GM12878 (cell line): ENCODE results near the gene COX19. TPM values are rescaled to one million over a fixed set of nuclear protein-coding genes. Genes with fewer than 3 reads are reported as not detected.

Experiments used
- ATAC-seq: fragments of 200-7000 bp; cut with Tn5 transposase; 3 replicates; pipeline ENCODE4 v1.9.1; 2020; ENCODE audit warnings: mild to moderate bottlenecking, moderate library complexity
- BruUV-seq: library from RNA; stranded (reverse); fragments of 400-500 nt; replicated peaks from 2 replicates; lab custom pipeline; 2021; lab: Mats Ljungman, UMichigan
- CTCF ChIA-PET: fragments of 300-600 bp; sonication (Branson Sonifier 250); formaldehyde crosslinking; extraction: SDS; loops from one replicate; lab custom pipeline; 2021; ENCODE audit warnings: inconsistent platforms; lab: Yijun Ruan, JAX
- POLR2A ChIA-PET: fragments of 350-600 bp; formaldehyde crosslinking; extraction: SDS; loops from one replicate; lab custom pipeline; 2021; ENCODE audit warnings: inconsistent platforms; lab: Charles Lee
- RAD21 ChIA-PET: fragments of 300-600 bp; sonication (Branson Sonifier 250); formaldehyde crosslinking; loops from one replicate; lab custom pipeline; 2023; ENCODE audit warnings: antibody characterized with exemption; ENCODE audit not compliant: unreplicated experiment; lab: Charles Lee
- SMC1A ChIA-PET: fragments of 300-600 bp; sonication (Branson Sonifier 250); formaldehyde crosslinking; loops from one replicate; lab custom pipeline; 2023; ENCODE audit not compliant: unreplicated experiment, uncharacterized antibody; lab: Charles Lee
- DNase-seq: peaks from one replicate; pipeline ENCODE4 v3.0.0-alpha.2; 2011; ENCODE audit warnings: low read depth, low spot score
- FAIRE-seq: peaks from 3 replicates; lab custom pipeline; 2011; peaks lifted over from hg19 to GRCh38; lab: Jason Lieb, UNC
- H2AFZ ChIP-seq: 2 replicates; pipeline ENCODE4 v1.6.0; 2011; ENCODE audit warnings: low read depth, low read length, control low read depth; ENCODE audit not compliant: control insufficient read depth
- H3K27ac ChIP-seq: 2 replicates; pipeline ENCODE4 v1.5.1; 2011; ENCODE audit warnings: control low read depth; ENCODE audit not compliant: control insufficient read depth, insufficient read depth
- H3K27me3 ChIP-seq, 2 experiments: replicated peaks in 1 of 2; 2 replicates each; pipeline versions ENCODE4 v1.6.0 to v1.6.1; 2011; ENCODE audit warnings: low read length in 1 of 2; ENCODE audit not compliant: control insufficient read depth in 2 of 2, insufficient read depth in 2 of 2
- H3K36me3 ChIP-seq, 2 experiments: 2 replicates each; pipeline ENCODE4 v1.5.1; 2011; ENCODE audit warnings: low read length in 1 of 2; ENCODE audit not compliant: control insufficient read depth in 2 of 2, insufficient read depth in 2 of 2
- H3K4me1 ChIP-seq: 2 replicates; pipeline ENCODE4 v1.6.1; 2011; ENCODE audit warnings: mild to moderate bottlenecking, low read length, moderate library complexity, mixed read lengths; ENCODE audit not compliant: control insufficient read depth, insufficient read depth
- H3K4me2 ChIP-seq: 2 replicates; pipeline ENCODE4 v1.6.0; 2011; ENCODE audit warnings: control low read depth; ENCODE audit not compliant: control insufficient read depth, insufficient read depth
- H3K4me3 ChIP-seq: fragments of 200-600 bp; sonication (generic); 2 replicates; pipeline ENCODE4 v1.5.1; 2016
- H3K79me2 ChIP-seq: 2 replicates; pipeline ENCODE4 v1.6.0; 2011; ENCODE audit warnings: low read length; ENCODE audit not compliant: control insufficient read depth, insufficient read depth
- H3K9ac ChIP-seq: 2 replicates; pipeline ENCODE4 v1.8.0; 2011; ENCODE audit warnings: low read length, control low read depth, mixed read lengths; ENCODE audit not compliant: control insufficient read depth, insufficient read depth
- H3K9me3 ChIP-seq: replicated peaks from 3 replicates; pipeline ENCODE4 v1.5.1; 2011; ENCODE audit warnings: mild to moderate bottlenecking, low read length; ENCODE audit not compliant: control insufficient read depth, insufficient read depth
- H4K20me1 ChIP-seq: 2 replicates; pipeline ENCODE4 v1.6.0; 2011; ENCODE audit not compliant: control insufficient read depth, insufficient read depth
- BACH1 ChIP-seq: fragments of 450-650 bp; IDR thresholded peaks from 2 replicates; pipeline ENCODE4 v1.6.1; 2017; ENCODE audit warnings: mild to moderate bottlenecking, borderline replicate concordance
- TBL1XR1 ChIP-seq: IDR thresholded peaks from 2 replicates; pipeline ENCODE4 v1.6.1; 2012; ENCODE audit warnings: low read depth, low read length, improper control_type of control experiment
- ZNF217 ChIP-seq: fragments of 450-650 bp; IDR thresholded peaks from 2 replicates; pipeline ENCODE4 v1.6.1; 2017; ENCODE audit warnings: antibody characterized with exemption, mild to moderate bottlenecking
- WGBS: methylation state at CpG from one replicate; pipeline ENCODE4 v1.1.6; 2016; ENCODE audit warnings: low lambda C conversion rate; ENCODE audit not compliant: insufficient replicate concordance, insufficient coverage; ENCODE audit errors: missing lambda C conversion rate; 5-methylcytosine and 5-hydroxymethylcytosine counted together
- in situ Hi-C: fragments of 300-500 bp; cut with MboI; formaldehyde crosslinking; loops from 9 replicates; pipeline ENCODE4 v1.14.3; 2018; ENCODE audit warnings: mixed read lengths
- intact Hi-C: fragments of 100-400 bp; cut with micrococcal nuclease; formaldehyde crosslinking; loops from one replicate; pipeline ENCODE4 v1.14.2; 2022; ENCODE audit not compliant: unreplicated experiment
- polyA plus RNA-seq, 11 experiments: library from polyadenylated mRNA; depleted of rRNA in 4 of 11; unstranded in 6 of 11; stranded (reverse) in 5 of 11; fragments of >200 nt; fragmentation: Nextera tagmentation in 4 of 11; fragmentation: Illumina TruSeq in 1 of 11; extraction: Ambion mirVana in 4 of 11; extraction: Trizol in 1 of 11; gene quantifications; 1 replicate in 1 of 11; 2 replicates in 10 of 11; pipeline versions ENCODE4 v1.2.1 to v1.2.3, GENCODE V29; 2011 to 2016; ENCODE audit warnings: inconsistent platforms in 2 of 11, missing spikeins in 2 of 11, low read depth in 1 of 11
- total RNA-seq, 4 experiments: library from RNA; depleted of rRNA in 3 of 4; stranded (reverse); fragments of >200 nt in 3 of 4; fragmentation: Illumina TruSeq in 1 of 4; extraction: Trizol in 1 of 4; gene quantifications; 2 replicates each; pipeline versions ENCODE4 v1.2.1 to v1.2.3, GENCODE V29; 2013 to 2021
- TF ChIP-seq, protein P1 (sequence below): IDR thresholded peaks from 2 replicates; pipeline ENCODE4 v1.6.1; 2012; ENCODE audit warnings: mild to moderate bottlenecking, low read depth, low read length
- TF ChIP-seq, protein P2 (sequence below): fragments of 450-650 bp; IDR thresholded peaks from 2 replicates; pipeline ENCODE4 v1.6.1; 2018; ENCODE audit warnings: mild to moderate bottlenecking, low read depth, moderate library complexity; ENCODE audit not compliant: partially characterized antibody
- TF ChIP-seq, protein P3 (sequence below): fragments of 450-650 bp; IDR thresholded peaks from 2 replicates; pipeline ENCODE4 v1.6.1; 2018; ENCODE audit warnings: borderline replicate concordance, mild to moderate bottlenecking; ENCODE audit not compliant: partially characterized antibody

The COX19 gene
- total and polyA plus RNA-seq, 10 of the 15 experiments (the other 5 are each of a cell fraction or from before 2014, with no cell fraction given) = 3.7 to 17.9 (median 10.8) TPM

DNA sequence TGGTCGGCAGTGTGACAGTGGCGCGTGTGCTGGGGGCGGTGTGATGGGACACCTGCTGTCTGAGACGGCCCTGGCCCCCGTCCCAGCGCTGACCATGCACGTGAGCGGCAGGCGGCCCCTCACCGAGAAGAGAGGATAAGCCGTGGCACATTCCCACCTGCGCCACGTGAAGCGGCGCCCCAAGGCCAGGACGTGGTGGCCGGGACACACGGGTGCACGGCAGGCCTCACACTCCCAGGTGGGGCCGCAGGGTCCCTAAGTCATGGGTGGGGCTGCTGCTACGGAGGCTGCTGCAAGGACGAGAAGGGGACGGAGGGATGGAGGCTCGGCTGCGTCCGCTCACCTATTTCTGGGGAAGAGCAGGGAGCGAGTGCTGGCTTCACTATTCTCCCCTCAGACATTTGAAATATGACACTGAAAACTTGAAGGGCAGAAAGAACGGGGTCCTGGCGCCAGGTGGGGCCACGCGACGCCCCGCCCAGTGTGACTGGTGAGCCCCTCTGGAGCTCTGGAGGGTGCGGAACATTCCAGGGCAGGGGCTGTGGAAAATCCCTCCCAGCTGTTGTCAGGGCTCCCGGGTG, 15.1 kb upstream of the COX19 start:
- H3K9ac ChIP-seq = no peak overlapping the region
- H3K4me3 ChIP-seq = no peak overlapping the region
- no peaks in the 10 kb centered on the region for H3K9me3 ChIP-seq
- no peak overlapping the region for H2AFZ ChIP-seq
- ChIA-PET CTCF (interaction anchor here (5.9 to 9.3 kb wide), 2 partner anchors 75 to 185 kb away, joined by 115 to 280 read pairs; no protein-coding TSS in a partner anchor), POLR2A (no interaction called here), RAD21 (interaction anchor here (1.0 to 4.7 kb wide), 2 partner anchors 76 to 186 kb away, joined by 3 to 42 read pairs; no protein-coding TSS in a partner anchor), SMC1A (interaction anchor here (6.2 kb wide), 1 partner anchor 75 kb away, joined by 121 read pairs; no protein-coding TSS in a partner anchor)
- intact Hi-C loops = loop anchor here (5.0 kb wide), 1 partner anchor 97 kb away; the partner anchor contains the start of gene GPER1
- no peaks in the 10 kb centered on the region for H3K36me3 ChIP-seq
- WGBS = 82% methylated on average over 34 of the region's 36 CpGs
- ATAC-seq (no peak), FAIRE-seq (no peak), DNase-seq (no peak)
- in situ Hi-C loops = loop anchor here (5.0 kb wide), 1 partner anchor 187 kb away; no protein-coding TSS in a partner anchor
- H4K20me1 ChIP-seq = no peaks in the 10 kb centered on the region
- H3K27ac ChIP-seq = no peak overlapping the region
- H3K27me3 ChIP-seq = no peaks in the 10 kb centered on the region; a peak in 1 of 4 replicates
- peaks cover 6% of the 10 kb centered on the region for H3K4me1 ChIP-seq
- TF ChIP-seq, protein P1, sequence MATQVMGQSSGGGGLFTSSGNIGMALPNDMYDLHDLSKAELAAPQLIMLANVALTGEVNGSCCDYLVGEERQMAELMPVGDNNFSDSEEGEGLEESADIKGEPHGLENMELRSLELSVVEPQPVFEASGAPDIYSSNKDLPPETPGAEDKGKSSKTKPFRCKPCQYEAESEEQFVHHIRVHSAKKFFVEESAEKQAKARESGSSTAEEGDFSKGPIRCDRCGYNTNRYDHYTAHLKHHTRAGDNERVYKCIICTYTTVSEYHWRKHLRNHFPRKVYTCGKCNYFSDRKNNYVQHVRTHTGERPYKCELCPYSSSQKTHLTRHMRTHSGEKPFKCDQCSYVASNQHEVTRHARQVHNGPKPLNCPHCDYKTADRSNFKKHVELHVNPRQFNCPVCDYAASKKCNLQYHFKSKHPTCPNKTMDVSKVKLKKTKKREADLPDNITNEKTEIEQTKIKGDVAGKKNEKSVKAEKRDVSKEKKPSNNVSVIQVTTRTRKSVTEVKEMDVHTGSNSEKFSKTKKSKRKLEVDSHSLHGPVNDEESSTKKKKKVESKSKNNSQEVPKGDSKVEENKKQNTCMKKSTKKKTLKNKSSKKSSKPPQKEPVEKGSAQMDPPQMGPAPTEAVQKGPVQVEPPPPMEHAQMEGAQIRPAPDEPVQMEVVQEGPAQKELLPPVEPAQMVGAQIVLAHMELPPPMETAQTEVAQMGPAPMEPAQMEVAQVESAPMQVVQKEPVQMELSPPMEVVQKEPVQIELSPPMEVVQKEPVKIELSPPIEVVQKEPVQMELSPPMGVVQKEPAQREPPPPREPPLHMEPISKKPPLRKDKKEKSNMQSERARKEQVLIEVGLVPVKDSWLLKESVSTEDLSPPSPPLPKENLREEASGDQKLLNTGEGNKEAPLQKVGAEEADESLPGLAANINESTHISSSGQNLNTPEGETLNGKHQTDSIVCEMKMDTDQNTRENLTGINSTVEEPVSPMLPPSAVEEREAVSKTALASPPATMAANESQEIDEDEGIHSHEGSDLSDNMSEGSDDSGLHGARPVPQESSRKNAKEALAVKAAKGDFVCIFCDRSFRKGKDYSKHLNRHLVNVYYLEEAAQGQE = no peak
- TF ChIP-seq, protein P2, sequence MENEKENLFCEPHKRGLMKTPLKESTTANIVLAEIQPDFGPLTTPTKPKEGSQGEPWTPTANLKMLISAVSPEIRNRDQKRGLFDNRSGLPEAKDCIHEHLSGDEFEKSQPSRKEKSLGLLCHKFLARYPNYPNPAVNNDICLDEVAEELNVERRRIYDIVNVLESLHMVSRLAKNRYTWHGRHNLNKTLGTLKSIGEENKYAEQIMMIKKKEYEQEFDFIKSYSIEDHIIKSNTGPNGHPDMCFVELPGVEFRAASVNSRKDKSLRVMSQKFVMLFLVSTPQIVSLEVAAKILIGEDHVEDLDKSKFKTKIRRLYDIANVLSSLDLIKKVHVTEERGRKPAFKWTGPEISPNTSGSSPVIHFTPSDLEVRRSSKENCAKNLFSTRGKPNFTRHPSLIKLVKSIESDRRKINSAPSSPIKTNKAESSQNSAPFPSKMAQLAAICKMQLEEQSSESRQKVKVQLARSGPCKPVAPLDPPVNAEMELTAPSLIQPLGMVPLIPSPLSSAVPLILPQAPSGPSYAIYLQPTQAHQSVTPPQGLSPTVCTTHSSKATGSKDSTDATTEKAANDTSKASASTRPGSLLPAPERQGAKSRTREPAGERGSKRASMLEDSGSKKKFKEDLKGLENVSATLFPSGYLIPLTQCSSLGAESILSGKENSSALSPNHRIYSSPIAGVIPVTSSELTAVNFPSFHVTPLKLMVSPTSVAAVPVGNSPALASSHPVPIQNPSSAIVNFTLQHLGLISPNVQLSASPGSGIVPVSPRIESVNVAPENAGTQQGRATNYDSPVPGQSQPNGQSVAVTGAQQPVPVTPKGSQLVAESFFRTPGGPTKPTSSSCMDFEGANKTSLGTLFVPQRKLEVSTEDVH = no peak
- TF ChIP-seq BACH1 = no peak
- TF ChIP-seq, protein P3, sequence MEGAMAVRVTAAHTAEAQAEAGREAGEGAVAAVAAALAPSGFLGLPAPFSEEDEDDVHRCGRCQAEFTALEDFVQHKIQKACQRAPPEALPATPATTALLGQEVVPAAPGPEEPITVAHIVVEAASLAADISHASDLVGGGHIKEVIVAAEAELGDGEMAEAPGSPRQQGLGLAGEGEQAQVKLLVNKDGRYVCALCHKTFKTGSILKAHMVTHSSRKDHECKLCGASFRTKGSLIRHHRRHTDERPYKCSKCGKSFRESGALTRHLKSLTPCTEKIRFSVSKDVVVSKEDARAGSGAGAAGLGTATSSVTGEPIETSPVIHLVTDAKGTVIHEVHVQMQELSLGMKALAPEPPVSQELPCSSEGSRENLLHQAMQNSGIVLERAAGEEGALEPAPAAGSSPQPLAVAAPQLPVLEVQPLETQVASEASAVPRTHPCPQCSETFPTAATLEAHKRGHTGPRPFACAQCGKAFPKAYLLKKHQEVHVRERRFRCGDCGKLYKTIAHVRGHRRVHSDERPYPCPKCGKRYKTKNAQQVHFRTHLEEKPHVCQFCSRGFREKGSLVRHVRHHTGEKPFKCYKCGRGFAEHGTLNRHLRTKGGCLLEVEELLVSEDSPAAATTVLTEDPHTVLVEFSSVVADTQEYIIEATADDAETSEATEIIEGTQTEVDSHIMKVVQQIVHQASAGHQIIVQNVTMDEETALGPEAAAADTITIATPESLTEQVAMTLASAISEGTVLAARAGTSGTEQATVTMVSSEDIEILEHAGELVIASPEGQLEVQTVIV = no peak
- TF ChIP-seq ZNF217 = no peak
- TF ChIP-seq TBL1XR1 = no peak
- no peaks in the 10 kb centered on the region for H3K79me2 ChIP-seq
- H3K4me2 ChIP-seq = no peak overlapping the region
- no TSS peak for BruUV-seq
